Measurements from ENCODE around the gene LOXHD1.

DNA sequence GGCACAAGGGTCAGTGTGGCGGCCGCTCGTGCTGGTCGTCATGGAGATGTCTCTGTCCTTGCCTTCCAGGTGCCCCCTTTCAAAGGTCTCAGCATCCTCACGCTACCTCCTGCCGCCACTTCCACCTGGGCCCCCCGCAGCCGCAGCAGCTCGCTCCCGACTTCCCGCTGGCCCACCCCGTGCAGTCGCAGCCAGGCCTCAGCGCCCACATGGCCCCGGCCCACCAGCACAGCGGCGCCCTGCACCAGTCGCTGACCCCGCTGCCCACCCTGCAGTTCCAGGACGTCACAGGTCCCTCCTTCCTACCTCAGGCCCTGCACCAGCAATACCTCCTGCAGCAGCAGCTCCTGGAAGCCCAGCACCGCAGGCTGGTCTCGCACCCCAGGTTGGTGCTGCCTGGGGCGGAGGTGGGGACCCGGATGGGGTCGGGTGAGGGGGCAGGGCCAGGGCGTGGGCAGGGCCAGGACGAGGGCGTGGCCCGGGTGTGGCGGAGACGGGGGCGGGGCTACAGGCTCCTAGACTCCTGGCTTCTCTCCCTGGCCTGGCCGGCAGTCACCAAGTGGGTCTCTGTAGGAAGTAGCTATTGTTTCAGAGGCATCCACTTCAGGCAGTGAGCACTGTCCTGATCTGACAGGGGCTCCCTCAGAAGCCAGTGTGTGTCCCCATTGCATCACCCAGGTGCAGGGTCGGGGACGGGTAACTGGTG lies 223.7 kb downstream of the LOXHD1 start:
- TF ChIP-seq, protein P1, sequence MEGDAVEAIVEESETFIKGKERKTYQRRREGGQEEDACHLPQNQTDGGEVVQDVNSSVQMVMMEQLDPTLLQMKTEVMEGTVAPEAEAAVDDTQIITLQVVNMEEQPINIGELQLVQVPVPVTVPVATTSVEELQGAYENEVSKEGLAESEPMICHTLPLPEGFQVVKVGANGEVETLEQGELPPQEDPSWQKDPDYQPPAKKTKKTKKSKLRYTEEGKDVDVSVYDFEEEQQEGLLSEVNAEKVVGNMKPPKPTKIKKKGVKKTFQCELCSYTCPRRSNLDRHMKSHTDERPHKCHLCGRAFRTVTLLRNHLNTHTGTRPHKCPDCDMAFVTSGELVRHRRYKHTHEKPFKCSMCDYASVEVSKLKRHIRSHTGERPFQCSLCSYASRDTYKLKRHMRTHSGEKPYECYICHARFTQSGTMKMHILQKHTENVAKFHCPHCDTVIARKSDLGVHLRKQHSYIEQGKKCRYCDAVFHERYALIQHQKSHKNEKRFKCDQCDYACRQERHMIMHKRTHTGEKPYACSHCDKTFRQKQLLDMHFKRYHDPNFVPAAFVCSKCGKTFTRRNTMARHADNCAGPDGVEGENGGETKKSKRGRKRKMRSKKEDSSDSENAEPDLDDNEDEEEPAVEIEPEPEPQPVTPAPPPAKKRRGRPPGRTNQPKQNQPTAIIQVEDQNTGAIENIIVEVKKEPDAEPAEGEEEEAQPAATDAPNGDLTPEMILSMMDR (IDR thresholded peaks at IDR 0.05; ENCODE audit: low read depth, low read length), result no peak
- TF ChIP-seq POLR2A (IDR thresholded peaks at IDR 0.05; ENCODE audit: extremely low read depth, insufficient read length), result no peak
